Motor neuron (in vitro differentiated cells): ENCODE results near the gene ABI1. TPM values are rescaled to one million over a fixed set of nuclear protein-coding genes. Genes with fewer than 3 reads are reported as not detected.

Source experiments
- ATAC-seq, 8 experiments: fragments of 200-7000 bp; cut with Tn5 transposase; replicated peaks in 6 of 8; 2 replicates each; pipeline ENCODE4 v1.8.0; 2021; ENCODE audit warnings: mild to moderate bottlenecking in 8 of 8, moderate library complexity in 8 of 8
- H3K27ac ChIP-seq, 2 donors: fragments of 250-450 bp; sonication (Bioruptor Pico); 2 replicates each; pipeline ENCODE4 v1.9.0; 2021; ENCODE audit warnings: antibody characterized with exemption in 2 of 2, mild to moderate bottlenecking in 2 of 2, moderate library complexity in 1 of 2
- H3K4me1 ChIP-seq, 2 donors: fragments of 250-450 bp; sonication (Bioruptor Pico); replicated peaks in 1 of 2; 2 replicates each; pipeline ENCODE4 v1.6.1; 2021; ENCODE audit warnings: antibody characterized with exemption in 2 of 2, mild to moderate bottlenecking in 2 of 2, moderate library complexity in 1 of 2
- H3K4me3 ChIP-seq, 5 donors: fragments of 250-450 bp; sonication (Bioruptor Pico); 2 replicates each; pipeline ENCODE4 v1.9.0; 2021; ENCODE audit warnings: antibody characterized with exemption in 5 of 5, mild to moderate bottlenecking in 5 of 5, moderate library complexity in 4 of 5
- WGBS, 10 experiments: fragments of 450-650 bp; shearing (Covaris generic); methylation state at CpG; one replicate each; pipeline ENCODE4 v1.0.0; 2022; 5-methylcytosine and 5-hydroxymethylcytosine counted together
- in situ Hi-C, 9 experiments: fragments of 400-800 bp; cut with MboI; loops; one replicate each; pipeline ENCODE4 v1.15.0; 2021; ENCODE audit warnings: low sequenced_read_pairs in 9 of 9, low pct_unique_long_range_greater_than_20kb in 2 of 9; ENCODE audit not compliant: unreplicated experiment in 9 of 9
- total RNA-seq, 8 experiments: library from RNA; unstranded; fragments of 300-600 nt; gene quantifications; 2 replicates each; pipeline versions ENCODE4 v1.2.3 to v1.2.4, GENCODE V29; 2022

Gene ABI1
- total RNA-seq, 8 experiments from 2014 or later, result 21.6 to 54.7 (median 23.8) TPM

DNA sequence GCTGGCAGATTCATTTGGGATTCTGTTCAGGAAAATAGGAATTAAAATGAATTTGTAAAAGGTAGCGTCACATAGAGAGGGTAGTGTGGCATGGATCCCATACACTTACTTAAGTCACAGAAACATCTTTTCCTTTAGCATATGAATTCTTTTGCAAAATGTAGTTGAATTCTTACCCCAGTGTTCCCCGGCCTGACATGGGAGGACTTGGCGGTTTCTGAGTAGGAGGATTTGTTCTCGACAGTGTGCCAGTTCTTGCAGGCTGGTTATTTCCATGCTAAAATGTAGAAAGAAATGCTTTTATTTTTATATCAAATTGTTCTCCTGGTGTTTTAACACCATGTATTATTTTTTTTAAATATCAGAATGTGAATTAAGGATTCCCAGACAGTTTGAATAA, 90.7 kb downstream of the ABI1 start:
- Histone ChIP-seq H3K4me3 (no peak overlapping the region), H3K4me1 (no peaks in the 10 kb centered on the region), H3K27ac (no peak overlapping the region)
- no peak for ATAC-seq
- in situ Hi-C loops, result no loop called here
- WGBS, 10 experiments, result 73 to 100% (median 91%) methylated on average over 3 to 4 of the region's 4 CpGs

- WGBS, 10 experiments, result 75 to 100% (median 94%) methylated on average over 1 to 2 of the region's 2 CpGs; no CpG with 5 or more reads in 2 of the 10 experiments
- H3K27ac ChIP-seq, result no peak overlapping the region
- ATAC-seq, result no peak
- in situ Hi-C loops, result no loop called here
- H3K4me1 ChIP-seq, result no peaks in the 10 kb centered on the region
- H3K4me3 ChIP-seq, result no peak overlapping the region
Observed at GRCh38 chr10:26765549-26765948, 95.2 kb downstream of the ABI1 start.

DNA sequence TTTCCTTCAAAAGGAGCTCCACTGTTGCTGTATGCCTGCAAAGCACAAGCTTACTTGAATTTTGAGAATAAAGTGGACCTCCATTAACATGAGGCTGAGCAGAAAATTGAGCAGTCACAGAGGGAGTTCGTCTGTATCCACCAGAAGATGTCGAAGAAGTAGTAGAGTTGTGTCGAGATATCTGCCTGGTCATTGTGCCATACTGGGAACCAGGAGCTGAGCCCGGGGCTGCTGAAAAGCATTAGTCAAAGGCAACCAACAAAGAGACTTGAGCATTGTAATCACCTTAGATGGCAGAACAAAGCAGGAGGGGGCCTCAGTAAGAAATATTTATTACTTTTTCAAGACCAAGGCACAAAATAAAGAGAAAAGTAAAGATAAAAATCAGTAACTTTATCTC, 101.8 kb downstream of the ABI1 start:
- no peak overlapping the region for H3K4me3 ChIP-seq
- H3K27ac ChIP-seq, result no peak overlapping the region
- ATAC-seq, result peak in 1 of 8 experiments; percentile 27
- in situ Hi-C loops, result no loop called here
- H3K4me1 ChIP-seq, result peaks cover 0 to 3% of the 10 kb centered on the region in 2 donors
- 11 to 100% (median 60%) methylated on average over 1 to 4 of the region's 4 CpGs; no CpG with 5 or more reads in 3 of the 10 experiments for WGBS, 10 experiments

DNA sequence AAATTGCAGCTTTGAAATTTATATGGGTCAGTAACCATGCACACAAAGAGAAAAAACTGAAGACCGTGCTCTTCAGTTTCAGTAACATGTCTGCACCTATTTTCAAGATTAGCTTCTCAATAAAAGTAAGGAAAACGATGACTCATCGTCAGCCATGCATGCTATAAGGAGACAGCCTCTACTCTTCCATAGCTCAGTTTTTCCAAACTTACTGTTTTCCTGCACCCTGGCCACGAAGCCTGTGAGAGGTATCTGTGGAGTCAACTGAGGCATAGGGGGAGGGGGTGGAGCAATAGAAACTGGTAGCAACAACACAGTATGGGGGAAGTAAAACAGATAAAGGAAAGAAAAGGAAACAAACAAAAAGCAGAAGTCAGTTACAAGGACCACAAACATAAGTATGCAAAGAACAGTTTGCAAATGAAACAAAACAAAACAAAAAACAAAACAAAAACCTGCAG, 105.3 kb downstream of the ABI1 start:
- H3K4me3 ChIP-seq, result no peak overlapping the region
- in situ Hi-C loops, result no loop called here
- peak in 2 of 8 experiments; percentile 47 to 48 for ATAC-seq
- no peak overlapping the region for H3K27ac ChIP-seq
- peaks cover 0 to 3% of the 10 kb centered on the region in 2 donors for H3K4me1 ChIP-seq
- 50 to 93% (median 71%) methylated on average over 2 to 4 of the region's 4 CpGs; no CpG with 5 or more reads in 1 of the 10 experiments for WGBS, 10 experiments

DNA sequence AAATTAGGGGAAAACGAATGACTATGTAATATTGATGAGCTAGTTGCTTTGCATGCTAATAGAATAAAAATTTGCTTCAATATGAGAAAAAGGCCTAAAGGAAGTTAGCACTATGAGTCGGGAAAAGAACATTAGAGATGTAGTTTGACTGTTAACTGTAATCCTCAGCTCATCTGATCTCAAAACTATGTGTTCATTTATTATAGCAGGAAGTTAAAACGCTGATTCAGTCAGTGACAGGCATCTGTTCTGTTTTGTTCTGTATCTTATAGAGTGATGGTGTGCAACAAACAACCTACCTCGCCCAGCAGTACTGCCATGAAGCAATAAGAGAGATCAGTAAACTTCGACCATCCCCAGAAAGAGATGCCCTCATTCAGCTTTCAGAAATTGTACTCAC, 114.7 kb downstream of the ABI1 start:
- 68 to 100% (median 93%) methylated on average over 3 to 5 of the region's 5 CpGs; no CpG with 5 or more reads in 1 of the 10 experiments for WGBS, 10 experiments
- Histone ChIP-seq H3K27ac (no peak overlapping the region), H3K4me1 (no peaks in the 10 kb centered on the region), H3K4me3 (no peak overlapping the region)
- in situ Hi-C loops, result loop anchor here in 4 of 9 experiments (25.0 kb wide), 1 partner anchor 116 kb away; the partner anchor contains the start of gene ABI1 (in 4 of the 4)
- ATAC-seq, result no peak

DNA sequence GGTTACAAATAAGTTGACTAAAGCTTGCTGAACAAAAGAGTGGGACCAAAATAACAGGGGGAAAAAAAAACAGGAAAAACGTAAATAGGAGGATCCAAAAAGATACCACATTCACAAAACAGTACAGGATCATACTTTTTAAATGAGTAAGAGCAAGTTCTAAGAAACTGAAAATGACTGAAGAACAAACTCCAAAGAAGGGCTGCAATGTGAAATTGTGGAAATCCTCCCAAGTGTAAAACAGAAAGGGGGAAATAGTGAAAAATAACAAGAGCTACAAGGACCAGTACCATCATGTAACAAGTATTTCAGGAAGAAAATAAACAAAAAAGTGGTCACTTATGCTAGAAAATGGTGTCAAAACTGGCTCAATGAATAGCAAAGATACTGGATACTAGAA, 116.9 kb downstream of the ABI1 start:
- ATAC-seq, result no peak
- in situ Hi-C loops, result loop anchor here in 4 of 9 experiments (25.0 kb wide), 1 partner anchor 118 kb away; the partner anchor contains the start of gene ABI1 (in 4 of the 4)
- H3K4me1 ChIP-seq, result no peaks in the 10 kb centered on the region

GRCh38 chr10:26743091-26743490, 117.7 kb downstream of the ABI1 start:
- Histone ChIP-seq H3K4me3 (no peak overlapping the region), H3K27ac (no peak overlapping the region), H3K4me1 (no peaks in the 10 kb centered on the region)
- ATAC-seq, result no peak
- WGBS, 10 experiments, result 67 to 100% (median 98%) methylated on average over 1 to 2 of the region's 2 CpGs; no CpG with 5 or more reads in 2 of the 10 experiments
- in situ Hi-C loops, result loop anchor here in 4 of 9 experiments (25.0 kb wide), 1 partner anchor 119 kb away; the partner anchor contains the start of gene ABI1 (in 4 of the 4)

More for the DNA sequence above, 116.9 kb downstream of the ABI1 start:
- 30 to 100% (median 100%) methylated on average over 1 of the region's 1 CpG for WGBS, 10 experiments
- H3K27ac ChIP-seq, result no peak overlapping the region
- no peak overlapping the region for H3K4me3 ChIP-seq

DNA sequence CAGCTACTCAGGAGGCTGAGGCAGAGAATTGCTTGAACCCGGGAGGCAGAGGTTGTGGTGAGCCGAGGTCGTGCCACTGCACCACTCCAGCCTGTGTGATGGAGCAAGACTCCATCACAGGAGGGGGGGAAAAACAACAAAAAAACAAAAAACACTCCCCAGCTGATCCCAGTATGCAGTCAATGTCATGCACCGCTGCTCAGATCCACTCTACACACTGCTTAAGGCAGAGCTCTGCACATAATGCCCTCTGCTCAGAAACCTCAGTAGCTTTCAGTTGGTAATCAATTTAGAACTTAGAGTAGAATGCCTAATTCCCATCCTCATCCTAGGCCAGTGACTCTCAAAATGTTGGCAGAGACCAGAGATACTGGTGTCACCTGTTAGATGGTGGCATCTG, 119.4 kb downstream of the ABI1 start:
- WGBS, 10 experiments, result 83 to 100% (median 95%) methylated on average over 1 to 2 of the region's 4 CpGs; no CpG with 5 or more reads in 6 of the 10 experiments
- Histone ChIP-seq H3K4me3 (no peak overlapping the region), H3K27ac (no peak overlapping the region), H3K4me1 (no peaks in the 10 kb centered on the region)
- no peak for ATAC-seq
- in situ Hi-C loops, result loop anchor here in 4 of 9 experiments (25.0 kb wide), 1 partner anchor 121 kb away; the partner anchor contains the start of gene ABI1 (in 4 of the 4)

- ATAC-seq, result peak in 3 of 8 experiments; percentile 77 to 85 (median 77)
- 37 to 90% (median 73%) methylated on average over 2 to 6 of the region's 6 CpGs for WGBS, 10 experiments
- no peak overlapping the region for H3K27ac ChIP-seq
- peaks cover 11% of the 10 kb centered on the region in 2 donors for H3K4me1 ChIP-seq
- H3K4me3 ChIP-seq, result no peak overlapping the region
- in situ Hi-C loops, result loop anchor here in 4 of 9 experiments (25.0 kb wide), 1 partner anchor 123 kb away; the partner anchor contains the start of gene ABI1 (in 4 of the 4)
Observed at GRCh38 chr10:26739071-26739631, 121.6 kb downstream of the ABI1 start.

DNA sequence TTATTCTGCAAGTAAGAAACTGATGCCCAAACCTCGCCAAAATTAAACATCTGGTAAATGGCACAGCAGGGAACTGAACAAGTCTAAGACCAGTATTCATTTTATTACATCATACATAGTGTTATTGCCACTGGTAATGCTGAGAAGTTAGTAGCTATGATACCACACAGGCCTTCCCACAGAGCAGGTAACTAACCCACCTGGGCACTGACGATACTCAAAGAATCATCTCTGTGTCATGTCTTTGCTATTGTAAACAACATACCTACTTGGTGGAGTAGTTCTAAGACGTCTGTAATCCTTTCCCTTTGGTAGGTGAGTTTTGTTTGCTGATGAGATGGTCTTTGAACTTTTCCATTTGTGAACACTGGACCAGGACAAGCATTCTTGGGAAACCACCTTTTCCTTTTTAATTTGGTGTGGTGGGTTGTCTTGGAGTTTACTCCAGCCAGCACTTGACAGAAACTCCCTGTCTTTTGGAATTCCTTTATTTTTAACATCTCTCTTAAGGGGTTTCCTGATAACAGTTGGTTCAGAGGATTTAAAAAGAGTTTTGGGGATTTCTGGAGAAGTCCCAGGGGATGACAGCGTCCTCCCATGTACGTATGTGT, 122.4 kb downstream of the ABI1 start:
- WGBS, 10 experiments, result 20 to 100% (median 92%) methylated on average over 1 to 5 of the region's 5 CpGs; no CpG with 5 or more reads in 2 of the 10 experiments
- Histone ChIP-seq H3K27ac (no peak overlapping the region), H3K4me1 (peaks cover 11 to 15% of the 10 kb centered on the region in 2 donors), H3K4me3 (no peak overlapping the region)
- no peak for ATAC-seq
- in situ Hi-C loops, result loop anchor here in 4 of 9 experiments (25.0 kb wide), 1 partner anchor 124 kb away; the partner anchor contains the start of gene ABI1 (in 4 of the 4)

- in situ Hi-C loops, result loop anchor here in 4 of 9 experiments (25.0 kb wide), 1 partner anchor 125 kb away; the partner anchor contains the start of gene ABI1 (in 4 of the 4)
- Histone ChIP-seq H3K4me1 (peaks cover 11 to 15% of the 10 kb centered on the region in 2 donors), H3K27ac (no peak overlapping the region), H3K4me3 (no peak overlapping the region)
- ATAC-seq, result peak in 3 of 8 experiments; percentile 23 to 76 (median 42)
- WGBS, 10 experiments, result 0 to 100% (median 64%) methylated on average over 1 of the region's 1 CpG; no CpG with 5 or more reads in 5 of the 10 experiments
Observed at GRCh38 chr10:26737730-26738129, 123.0 kb downstream of the ABI1 start.

DNA sequence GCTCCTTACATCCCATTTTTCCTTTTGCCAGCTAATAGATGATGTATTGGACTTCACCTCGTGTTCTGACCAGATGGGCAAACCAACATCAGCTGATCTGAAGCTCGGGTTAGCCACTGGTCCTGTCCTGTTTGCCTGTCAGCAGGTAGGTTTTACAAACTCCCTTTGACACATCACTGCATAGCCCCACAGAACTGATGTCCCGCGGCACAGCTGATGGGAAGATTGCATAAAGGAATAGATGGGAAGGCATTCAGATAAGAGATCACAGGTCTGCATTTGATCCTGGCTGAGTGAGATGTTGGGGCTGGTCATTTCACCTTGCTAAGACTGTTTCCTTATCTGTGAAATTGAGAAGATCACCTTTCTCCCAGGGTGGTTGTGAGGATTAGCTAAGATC, 125.3 kb downstream of the ABI1 start:
- Histone ChIP-seq H3K27ac (no peak overlapping the region), H3K4me3 (no peak overlapping the region), H3K4me1 (peaks cover 11 to 15% of the 10 kb centered on the region in 2 donors)
- WGBS, 10 experiments, result 86 to 100% (median 100%) methylated on average over 1 to 4 of the region's 4 CpGs; no CpG with 5 or more reads in 4 of the 10 experiments
- no peak for ATAC-seq
- in situ Hi-C loops, result loop anchor here in 4 of 9 experiments (25.0 kb wide), 1 partner anchor 127 kb away; the partner anchor contains the start of gene ABI1 (in 4 of the 4)
